Measurements from ENCODE around the gene ZNF234.

DNA sequence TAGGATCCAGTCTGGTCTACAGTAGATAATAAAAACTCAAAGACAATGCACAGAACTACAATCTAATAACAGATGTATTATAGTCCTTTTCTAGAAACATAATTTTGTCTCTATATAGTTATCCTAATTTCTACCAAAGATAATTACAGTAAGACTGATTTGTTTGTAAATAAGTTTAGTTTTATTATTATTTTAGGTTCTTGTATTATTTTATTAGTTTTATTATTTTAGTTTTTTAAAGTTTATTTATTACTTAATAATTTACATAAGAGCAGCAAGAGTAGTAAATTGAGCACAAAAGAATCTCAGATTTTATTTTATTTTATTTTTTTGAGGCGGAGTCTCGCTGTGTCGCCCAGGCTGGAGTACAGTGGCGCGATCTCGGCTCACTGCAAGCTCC lies 48.7 kb downstream of the ZNF234 start:
- TF ChIP-seq POLR2A (IDR thresholded peaks at IDR 0.05) (no peak), CTCF (IDR thresholded peaks at IDR 0.05) (no peak)

Data from lower leg skin (tissue), 3 donors.